ENCODE data around the gene HNRNPA0. TPM values are rescaled to one million over a fixed set of nuclear protein-coding genes. Genes with fewer than 3 reads are reported as not detected.

HNRNPA0 gene
- total RNA-seq, 1 experiment from 2014 or later, result 21.0 TPM

DNA sequence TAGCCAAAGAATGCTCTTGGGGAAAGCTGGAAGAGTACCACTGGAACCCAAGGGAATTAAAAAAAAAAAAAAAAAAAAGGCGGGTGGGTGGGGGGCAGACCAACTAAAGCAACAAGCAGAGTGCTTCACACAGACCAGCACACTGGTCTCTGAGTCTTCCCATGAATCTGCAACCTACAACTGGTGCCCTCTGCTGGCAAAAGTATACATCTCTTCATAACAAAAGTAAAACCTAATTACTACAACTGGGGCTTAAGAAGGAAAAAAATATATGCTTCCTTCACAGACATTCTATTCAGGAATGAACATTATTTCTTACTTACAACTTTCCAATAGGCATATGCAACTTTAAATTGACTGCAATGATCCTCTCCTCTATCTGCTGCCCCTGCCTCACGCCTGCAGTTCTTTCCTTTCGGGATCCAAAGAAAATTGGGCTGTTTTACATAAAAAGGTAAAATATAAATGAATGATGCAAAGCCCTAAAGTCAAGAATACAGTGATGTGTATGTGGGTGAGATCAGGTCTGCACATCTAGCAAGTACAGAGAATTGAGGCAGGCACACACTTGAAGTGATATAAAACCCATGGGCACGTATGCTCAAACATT lies 11.0 kb downstream of the HNRNPA0 start:
- Histone ChIP-seq H3K4me3 (no peak overlapping the region), H3K36me3 (no peaks in the 10 kb centered on the region), H3K9me3 (replicated peaks) (no peaks in the 10 kb centered on the region; the same call in 1 of the 2 replicates), H3K4me1 (replicated peaks) (no peaks in the 10 kb centered on the region), H3K27ac (no peak overlapping the region), H3K27me3 (replicated peaks) (no peaks in the 10 kb centered on the region)
- peak; percentile 47 to 53 for DNase-seq (ENCODE audit: low read depth in 1 of 2, low spot score in 2 of 2)

DNA sequence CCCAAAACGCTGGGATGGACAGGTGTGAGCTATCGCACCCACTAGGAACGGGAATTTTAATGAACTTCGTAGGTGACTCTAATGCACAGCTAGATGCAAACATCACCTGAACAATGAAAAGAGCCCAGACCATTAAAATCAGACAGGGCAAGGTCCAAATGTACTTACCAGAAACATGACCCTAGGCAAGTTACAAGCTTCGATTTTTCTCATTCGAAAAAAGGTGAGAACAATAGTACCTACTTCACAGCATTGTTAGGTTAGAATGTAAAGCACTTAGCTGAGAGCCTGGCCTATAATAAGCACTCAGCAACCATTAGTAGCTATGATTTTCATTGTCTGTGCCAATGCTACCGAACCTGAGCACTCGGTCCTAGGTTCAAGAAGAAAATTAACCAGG lies 12.4 kb downstream of the HNRNPA0 start:
- no peak overlapping the region for H3K27ac ChIP-seq
- H3K36me3 ChIP-seq, result no peaks in the 10 kb centered on the region
- no peaks in the 10 kb centered on the region for H3K27me3 ChIP-seq (replicated peaks)
- no peak for DNase-seq (ENCODE audit: low read depth in 1 of 2, low spot score in 2 of 2)
- H3K4me1 ChIP-seq (replicated peaks), result no peaks in the 10 kb centered on the region
- H3K4me3 ChIP-seq, result no peak overlapping the region
- no peaks in the 10 kb centered on the region; the same call in 1 of the 2 replicates for H3K9me3 ChIP-seq (replicated peaks)

DNA sequence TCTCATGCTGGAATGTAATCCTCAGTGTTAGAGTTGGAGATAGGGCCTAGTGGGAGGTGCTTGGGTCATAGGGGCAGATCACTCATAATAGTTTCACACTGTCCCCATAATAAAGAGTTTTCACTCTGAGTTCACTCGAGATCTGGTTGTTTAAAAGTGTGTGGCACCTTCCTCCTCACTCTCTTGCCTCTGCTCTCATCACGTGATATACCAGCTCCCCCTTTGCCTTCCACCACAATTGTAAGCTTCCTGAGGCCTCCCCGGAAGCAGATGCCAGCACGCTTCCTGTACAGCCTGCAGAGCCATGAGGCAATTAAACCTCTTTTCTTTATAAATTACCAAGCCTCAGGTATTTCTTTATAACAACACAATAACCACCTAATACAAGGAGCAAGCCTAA lies 14.4 kb downstream of the HNRNPA0 start:
- H3K36me3 ChIP-seq, result no peaks in the 10 kb centered on the region
- no peak overlapping the region for H3K27ac ChIP-seq
- H3K27me3 ChIP-seq (replicated peaks), result no peaks in the 10 kb centered on the region
- DNase-seq (ENCODE audit: low read depth in 1 of 2, low spot score in 2 of 2), result no peak
- H3K4me3 ChIP-seq, result no peak overlapping the region
- no peaks in the 10 kb centered on the region; the same call in 1 of the 2 replicates for H3K9me3 ChIP-seq (replicated peaks)
- H3K4me1 ChIP-seq (replicated peaks), result no peaks in the 10 kb centered on the region

DNA sequence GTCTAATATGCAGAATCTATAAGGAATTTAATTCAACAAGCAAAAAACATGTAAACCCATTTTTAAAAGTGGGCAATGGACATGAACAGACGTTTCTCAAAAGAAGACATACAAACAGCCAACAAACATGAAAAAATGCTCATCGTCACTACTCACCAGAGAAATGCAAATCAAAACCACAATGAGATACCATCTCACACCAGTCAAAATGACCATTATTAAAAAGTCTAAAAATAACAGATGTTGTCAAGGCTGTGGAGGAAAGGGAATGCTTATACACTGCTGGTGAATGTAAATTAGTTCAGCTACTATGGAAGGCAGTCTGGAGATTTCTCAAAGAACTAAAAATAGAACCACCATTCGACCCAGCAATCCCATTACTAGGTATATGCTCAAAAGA lies 15.2 kb downstream of the HNRNPA0 start:
- Histone ChIP-seq H3K9me3 (replicated peaks) (no peaks in the 10 kb centered on the region; the same call in 1 of the 2 replicates), H3K36me3 (no peaks in the 10 kb centered on the region), H3K27me3 (replicated peaks) (no peaks in the 10 kb centered on the region), H3K4me3 (no peak overlapping the region), H3K27ac (no peak overlapping the region), H3K4me1 (replicated peaks) (no peaks in the 10 kb centered on the region)
- no peak for DNase-seq (ENCODE audit: low read depth in 1 of 2, low spot score in 2 of 2)

DNA sequence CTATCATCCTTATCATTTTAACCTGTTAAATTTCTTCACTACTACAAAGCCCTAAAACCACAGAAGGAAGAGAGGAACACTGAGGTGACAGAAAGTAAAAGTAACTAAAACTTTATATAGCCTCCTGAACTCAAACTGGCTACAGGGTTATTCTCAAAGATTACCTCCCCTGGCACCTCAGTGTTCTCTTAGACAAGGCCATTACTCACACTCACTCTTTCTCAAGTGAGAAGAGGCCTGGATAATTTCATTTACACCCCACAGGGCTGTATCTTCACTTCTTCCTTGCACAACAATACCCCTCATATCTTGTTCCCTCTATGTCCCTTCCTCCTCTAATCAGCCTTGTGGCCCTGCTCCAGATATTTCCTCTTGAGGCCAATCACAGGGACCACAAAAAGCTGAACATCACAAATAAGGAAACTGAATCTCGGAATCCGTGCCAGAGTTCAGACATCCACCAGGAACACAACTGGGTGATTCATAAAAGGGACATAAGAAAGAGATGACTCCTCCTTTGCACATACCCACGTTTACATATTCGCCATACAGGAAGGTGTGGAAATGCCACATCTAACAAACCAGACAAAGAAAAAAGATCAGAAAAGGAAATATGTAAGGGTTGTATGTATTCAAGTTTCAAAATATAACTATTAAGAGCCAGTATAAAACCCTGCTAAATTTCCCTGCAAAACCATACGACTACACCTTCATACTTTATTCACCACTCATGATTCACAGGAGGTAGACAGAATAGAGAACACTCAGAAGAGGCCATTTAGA lies 16.6 kb downstream of the HNRNPA0 start:
- Histone ChIP-seq H3K4me3 (no peak overlapping the region), H3K9me3 (replicated peaks) (no peaks in the 10 kb centered on the region; the same call in 1 of the 2 replicates), H3K27me3 (replicated peaks) (no peaks in the 10 kb centered on the region), H3K27ac (no peak overlapping the region), H3K4me1 (replicated peaks) (no peaks in the 10 kb centered on the region), H3K36me3 (no peaks in the 10 kb centered on the region)
- DNase-seq (ENCODE audit: low read depth in 1 of 2, low spot score in 2 of 2), result no peak

DNA sequence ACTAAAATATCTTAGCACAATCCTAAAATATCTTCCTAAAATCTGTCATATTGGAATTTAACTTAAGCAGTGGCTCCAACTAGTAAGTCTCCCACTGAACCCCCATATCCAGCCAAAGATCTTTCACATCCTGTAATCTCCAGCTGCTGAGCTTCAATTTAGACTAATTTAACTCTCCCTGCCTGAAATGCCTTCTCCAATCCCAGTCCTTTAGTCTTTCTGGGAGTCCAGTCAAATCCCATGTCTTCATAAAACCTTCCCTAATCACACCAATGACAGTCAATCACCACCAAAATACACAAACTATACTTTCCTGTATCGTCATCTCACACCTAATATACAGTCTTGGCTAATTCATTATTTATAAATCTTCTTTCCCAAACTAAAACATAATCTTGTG lies 17.7 kb downstream of the HNRNPA0 start:
- no peaks in the 10 kb centered on the region for H3K9me3 ChIP-seq (replicated peaks)
- no peaks in the 10 kb centered on the region for H3K4me1 ChIP-seq (replicated peaks)
- DNase-seq (ENCODE audit: low read depth in 1 of 2, low spot score in 2 of 2), result no peak
- H3K27ac ChIP-seq, result no peak overlapping the region
- H3K27me3 ChIP-seq (replicated peaks), result no peaks in the 10 kb centered on the region
- H3K4me3 ChIP-seq, result no peak overlapping the region
- H3K36me3 ChIP-seq, result no peaks in the 10 kb centered on the region

DNA sequence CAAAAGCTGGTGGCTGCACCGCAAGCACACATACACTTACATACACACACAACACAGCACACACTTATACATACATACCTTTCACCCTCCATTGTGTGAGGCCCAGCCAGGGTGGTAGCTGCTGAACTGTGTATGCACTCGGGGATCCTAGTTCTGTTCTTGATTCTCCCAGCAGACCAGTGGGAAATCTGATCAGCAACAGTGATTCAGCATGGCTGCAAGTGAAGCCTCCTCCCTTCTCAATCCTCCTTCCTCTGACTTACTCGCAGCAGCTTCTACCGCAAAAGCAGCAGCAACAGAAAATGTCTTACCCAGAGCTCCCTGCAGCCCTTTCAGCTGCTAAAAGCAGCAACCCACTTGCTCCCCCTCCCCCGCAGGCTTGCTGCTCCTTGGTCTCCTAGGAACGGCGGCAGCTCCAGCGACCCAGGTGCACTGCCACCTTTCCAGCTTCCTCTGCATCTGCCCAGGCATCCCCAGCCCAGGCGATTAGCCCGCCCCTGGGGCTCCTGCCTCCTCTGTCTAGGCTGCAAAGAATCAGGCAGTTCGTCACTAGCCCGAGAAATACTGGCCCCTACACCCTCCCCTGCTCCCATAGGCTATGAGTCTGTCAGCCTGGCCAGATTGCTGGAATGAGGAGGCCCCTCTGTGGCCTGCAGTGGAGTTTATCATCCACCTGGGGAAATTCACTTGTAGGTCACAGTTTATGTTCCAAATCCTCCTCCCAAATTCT lies 18.4 kb downstream of the HNRNPA0 start, which contains the start of gene KLHL3:
TSS of gene KLHL3 (minus strand) at position 535 of the 730 bp plus-strand sequence. CDS start at position 92, 443 bp downstream.
- H3K4me3 ChIP-seq, result no peak within 1 kb of the TSS
- H3K36me3 ChIP-seq, result no peaks in the 10 kb centered on the region
- no peaks in the 10 kb centered on the region for H3K4me1 ChIP-seq (replicated peaks)
- no peaks in the 10 kb centered on the region for H3K9me3 ChIP-seq (replicated peaks)
- no peaks in the 10 kb centered on the region for H3K27me3 ChIP-seq (replicated peaks)
- DNase-seq (ENCODE audit: low read depth in 1 of 2, low spot score in 2 of 2), result no peak
- H3K27ac ChIP-seq, result no peak within 1 kb of the TSS

DNA sequence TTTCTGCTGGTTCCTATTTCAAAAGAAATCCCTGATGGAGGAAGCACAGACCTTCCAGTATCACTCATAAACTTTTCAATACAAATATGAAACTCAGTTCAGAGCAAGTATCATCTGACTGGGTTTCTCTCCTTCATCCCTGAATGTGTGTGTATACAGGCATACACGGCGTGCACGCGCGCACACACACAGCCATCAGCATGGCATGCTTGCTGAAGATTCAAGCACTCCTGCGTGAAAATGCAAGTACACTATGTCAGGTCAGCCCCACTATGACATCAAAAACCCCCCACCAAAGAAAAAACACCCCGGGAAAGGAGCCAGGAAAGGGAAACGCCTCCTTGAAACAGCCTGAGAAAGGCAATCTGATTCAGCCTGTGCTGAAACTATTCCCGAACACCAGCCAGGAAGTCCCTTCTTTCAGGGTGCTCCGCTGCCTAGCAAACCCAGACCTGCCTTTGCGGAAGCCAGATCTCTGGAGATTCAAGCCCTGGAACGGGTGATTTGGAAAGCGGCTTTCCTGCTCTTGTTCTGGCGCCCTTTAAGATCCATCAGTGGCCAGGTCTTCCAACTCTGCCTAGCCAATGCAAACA lies 19.1 kb downstream of the HNRNPA0 start:
- no peak for DNase-seq (ENCODE audit: low read depth in 1 of 2, low spot score in 2 of 2)
- no peak overlapping the region for H3K4me3 ChIP-seq
- H3K27ac ChIP-seq, result no peak overlapping the region

DNA sequence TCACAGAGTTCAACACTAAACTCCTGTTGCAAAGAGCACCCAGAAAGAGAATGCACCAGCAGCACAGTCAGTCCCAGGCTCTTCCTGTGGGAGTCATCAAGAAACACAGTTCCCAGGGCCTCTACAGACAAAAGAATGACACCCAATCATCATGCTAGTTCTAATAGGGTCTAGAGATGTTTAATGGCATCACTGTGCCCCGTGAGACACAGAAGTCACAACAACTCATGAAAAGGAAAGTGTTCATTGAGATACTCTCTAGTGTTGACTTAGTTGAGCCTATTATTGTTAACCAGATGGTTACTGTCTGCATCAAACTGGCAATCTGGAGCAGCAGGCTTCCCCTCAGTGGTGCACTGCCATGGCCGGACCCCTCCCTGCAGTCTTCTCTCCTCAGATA lies 19.8 kb downstream of the HNRNPA0 start:
- no peak overlapping the region for H3K4me3 ChIP-seq
- DNase-seq (ENCODE audit: low read depth in 1 of 2, low spot score in 2 of 2), result no peak
- H3K27ac ChIP-seq, result no peak overlapping the region
- no peaks in the 10 kb centered on the region for H3K4me1 ChIP-seq (replicated peaks)
- H3K9me3 ChIP-seq (replicated peaks), result no peaks in the 10 kb centered on the region
- H3K27me3 ChIP-seq (replicated peaks), result no peaks in the 10 kb centered on the region; the same call in 1 of the 2 replicates
- no peaks in the 10 kb centered on the region for H3K36me3 ChIP-seq

More for the DNA sequence above, 19.1 kb downstream of the HNRNPA0 start:
- no peaks in the 10 kb centered on the region for H3K9me3 ChIP-seq (replicated peaks)
- H3K4me1 ChIP-seq (replicated peaks), result no peaks in the 10 kb centered on the region
- no peaks in the 10 kb centered on the region; the same call in 1 of the 2 replicates for H3K27me3 ChIP-seq (replicated peaks)
- no peaks in the 10 kb centered on the region for H3K36me3 ChIP-seq

DNA sequence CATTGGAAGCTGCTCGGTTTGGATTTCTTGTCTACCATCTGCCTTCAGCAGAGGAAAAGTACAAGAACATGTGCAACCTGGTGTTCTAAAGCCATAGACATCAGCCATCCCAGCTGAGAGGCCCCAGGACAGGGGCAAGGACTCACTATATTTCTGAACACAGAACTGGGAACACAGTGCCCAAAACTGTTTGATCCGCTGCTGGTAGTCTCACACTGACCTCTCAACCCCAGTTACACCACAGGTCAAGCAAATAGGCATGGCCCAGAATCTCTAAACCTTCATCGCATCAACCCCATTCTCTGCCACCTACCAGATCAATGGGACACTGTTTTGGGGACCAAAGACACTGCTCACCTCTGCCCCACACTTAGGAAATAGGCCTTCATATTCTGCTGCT lies 20.2 kb downstream of the HNRNPA0 start:
- Histone ChIP-seq H3K36me3 (no peaks in the 10 kb centered on the region), H3K27ac (no peak overlapping the region), H3K4me1 (replicated peaks) (no peaks in the 10 kb centered on the region), H3K9me3 (replicated peaks) (no peaks in the 10 kb centered on the region), H3K4me3 (no peak overlapping the region), H3K27me3 (replicated peaks) (no peaks in the 10 kb centered on the region; the same call in 1 of the 2 replicates)
- no peak for DNase-seq (ENCODE audit: low read depth in 1 of 2, low spot score in 2 of 2)

DNA sequence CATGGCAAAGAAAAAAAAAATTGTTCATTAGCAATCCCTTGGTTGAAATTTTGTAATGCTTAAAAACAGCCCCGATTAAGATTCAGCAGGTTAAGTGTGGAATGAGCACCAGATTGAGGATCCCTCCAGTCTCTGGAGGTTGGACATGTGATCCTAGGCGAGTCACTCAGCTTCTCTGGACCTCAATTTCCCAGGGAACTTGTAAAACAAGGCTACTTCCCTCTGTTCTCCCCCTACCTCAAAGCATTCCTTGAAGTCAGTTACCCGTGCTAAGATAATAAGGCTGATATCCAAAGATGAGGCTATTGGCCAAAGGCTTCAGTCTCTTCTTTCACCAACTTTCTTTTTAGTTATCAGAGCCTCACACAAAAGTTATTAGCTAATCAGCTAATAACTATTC lies 21.2 kb downstream of the HNRNPA0 start:
- DNase-seq (ENCODE audit: low read depth in 1 of 2, low spot score in 2 of 2), result no peak

DNA sequence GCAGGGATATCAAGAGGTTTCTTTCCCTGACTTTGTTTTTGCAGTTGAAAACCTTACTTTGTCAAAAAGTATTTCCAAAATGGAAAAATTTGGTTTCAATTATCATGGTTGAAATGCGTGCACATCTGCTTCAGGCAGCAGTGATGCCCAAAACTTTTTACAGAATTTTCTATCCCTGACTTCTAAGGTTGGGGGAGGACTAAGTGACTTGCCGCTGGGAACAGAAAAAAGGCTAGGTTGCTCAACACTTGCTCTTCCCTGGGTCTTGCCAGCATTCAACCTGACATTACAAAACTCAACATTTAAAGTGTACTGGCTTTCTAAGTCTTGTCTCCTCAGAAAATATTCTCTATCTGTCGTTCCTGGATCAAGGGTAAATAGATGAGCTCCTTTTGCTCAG lies 23.0 kb downstream of the HNRNPA0 start:
- Histone ChIP-seq H3K27ac (no peak overlapping the region), H3K27me3 (replicated peaks) (peaks cover 8% of the 10 kb centered on the region; the same call in 1 of the 2 replicates), H3K36me3 (no peaks in the 10 kb centered on the region), H3K4me1 (replicated peaks) (no peaks in the 10 kb centered on the region), H3K4me3 (no peak overlapping the region), H3K9me3 (replicated peaks) (no peaks in the 10 kb centered on the region)
- no peak for DNase-seq (ENCODE audit: low read depth in 1 of 2, low spot score in 2 of 2)

More for the DNA sequence above, 21.2 kb downstream of the HNRNPA0 start:
- H3K27me3 ChIP-seq (replicated peaks), result peaks cover under 1% of the 10 kb centered on the region; the same call in 1 of the 2 replicates
- no peak overlapping the region for H3K27ac ChIP-seq
- H3K4me3 ChIP-seq, result no peak overlapping the region
- no peaks in the 10 kb centered on the region for H3K36me3 ChIP-seq
- H3K9me3 ChIP-seq (replicated peaks), result no peaks in the 10 kb centered on the region
- no peaks in the 10 kb centered on the region for H3K4me1 ChIP-seq (replicated peaks)

DNA sequence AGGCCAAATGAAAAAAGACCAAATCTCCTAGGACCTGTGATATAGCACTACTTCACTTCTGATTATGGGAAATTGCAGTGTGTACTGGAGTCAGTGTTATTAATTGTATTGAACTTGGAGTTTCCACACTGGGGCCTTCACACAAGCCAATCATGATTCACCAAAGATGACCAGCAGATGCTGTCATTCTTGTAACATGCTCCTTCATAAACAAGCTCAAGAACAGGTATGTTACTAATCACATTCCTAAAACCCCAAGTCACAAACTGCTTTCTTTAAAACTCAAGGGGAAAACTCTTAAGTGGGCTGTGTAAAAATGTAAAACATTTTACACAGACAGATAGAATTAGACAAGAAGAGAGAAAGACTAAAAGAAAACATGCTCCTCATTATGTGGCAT lies 23.8 kb downstream of the HNRNPA0 start:
- no peak overlapping the region for H3K27ac ChIP-seq
- no peaks in the 10 kb centered on the region for H3K9me3 ChIP-seq (replicated peaks)
- no peaks in the 10 kb centered on the region for H3K36me3 ChIP-seq
- H3K4me1 ChIP-seq (replicated peaks), result no peaks in the 10 kb centered on the region
- peak in 1 of 2 experiments; percentile 13 for DNase-seq (ENCODE audit: low read depth in 1 of 2, low spot score in 2 of 2)
- H3K4me3 ChIP-seq, result no peak overlapping the region
- peaks cover 8% of the 10 kb centered on the region; the same call in 1 of the 2 replicates for H3K27me3 ChIP-seq (replicated peaks)
